GM19324 (cell line): Measurements from ENCODE around the gene FHIT.

Source experiments
- ATAC-seq: cut with Tn5 transposase; IDR thresholded peaks from one replicate; pipeline ENCODE4 v1.9.1; 2021; ENCODE audit warnings: mild to moderate bottlenecking, moderate library complexity; ENCODE audit not compliant: unreplicated experiment, low FRiP score

Gene FHIT

DNA sequence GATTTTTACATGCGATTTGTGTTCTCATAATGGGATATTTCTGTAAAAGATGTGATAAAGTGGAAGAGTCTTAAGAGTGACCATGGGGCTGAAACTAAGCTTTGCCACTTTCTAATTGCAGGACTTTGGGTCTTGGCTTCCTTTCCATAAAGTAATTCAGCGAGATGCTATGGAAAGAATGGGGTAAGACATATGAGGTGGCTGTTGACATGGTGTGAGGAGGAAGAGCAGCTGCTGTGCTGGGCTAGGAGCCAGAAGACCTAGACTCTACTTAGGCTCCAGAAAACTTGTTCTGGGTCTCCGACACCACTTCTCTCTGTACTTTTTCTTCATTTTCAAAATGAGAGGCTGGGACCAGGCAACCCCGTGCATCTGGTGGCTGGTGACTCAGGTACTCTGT lies 1547.0 kb downstream of the FHIT start:
- ATAC-seq: no peak

DNA sequence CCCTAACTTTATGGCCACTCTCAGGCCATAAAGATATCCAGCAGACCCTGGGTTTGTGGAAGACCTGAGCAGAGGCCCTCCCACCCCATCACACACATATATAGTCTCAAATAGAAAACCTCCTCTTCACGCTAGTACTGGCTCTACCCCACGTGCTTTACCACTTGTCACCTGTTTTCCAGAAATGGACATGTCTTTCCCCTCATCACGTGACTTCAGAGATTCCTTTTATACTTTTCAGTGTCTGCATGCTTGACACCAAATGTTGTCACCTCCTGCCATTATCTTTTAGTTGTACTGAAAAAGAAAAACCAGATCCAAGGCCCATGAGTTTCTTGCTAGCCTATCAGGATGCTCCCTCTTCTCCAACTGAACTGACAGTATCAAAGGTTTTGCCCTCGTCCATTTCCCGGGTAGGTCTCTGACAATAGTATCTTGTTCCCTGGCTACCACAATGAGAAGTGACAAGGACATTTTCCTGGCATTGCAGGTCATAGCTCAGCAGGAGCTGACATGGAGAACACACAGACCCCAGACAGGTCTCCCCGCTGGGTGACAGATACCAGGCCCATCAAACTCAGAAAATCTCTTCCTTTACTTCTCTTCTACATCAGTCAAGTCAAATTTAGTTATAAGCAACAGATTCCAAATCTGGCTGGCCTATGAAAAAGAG lies 1551.5 kb downstream of the FHIT start:
- ATAC-seq: no peak
